HG03135 (cell line): Measurements from ENCODE around the gene WBP2NL.
"Not testable (repeated sequence)": the region's sequence is repeated elsewhere in the genome, so short reads cannot be mapped to it uniquely, and the experiment has no call there.

Experiments used
- ATAC-seq: cut with Tn5 transposase; IDR thresholded peaks from one replicate; pipeline ENCODE4 v1.9.1; 2021; ENCODE audit warnings: mild to moderate bottlenecking, moderate library complexity; ENCODE audit not compliant: unreplicated experiment

WBP2NL gene, protein sequence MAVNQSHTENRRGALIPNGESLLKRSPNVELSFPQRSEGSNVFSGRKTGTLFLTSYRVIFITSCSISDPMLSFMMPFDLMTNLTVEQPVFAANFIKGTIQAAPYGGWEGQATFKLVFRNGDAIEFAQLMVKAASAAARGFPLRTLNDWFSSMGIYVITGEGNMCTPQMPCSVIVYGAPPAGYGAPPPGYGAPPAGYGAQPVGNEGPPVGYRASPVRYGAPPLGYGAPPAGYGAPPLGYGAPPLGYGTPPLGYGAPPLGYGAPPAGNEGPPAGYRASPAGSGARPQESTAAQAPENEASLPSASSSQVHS

DNA sequence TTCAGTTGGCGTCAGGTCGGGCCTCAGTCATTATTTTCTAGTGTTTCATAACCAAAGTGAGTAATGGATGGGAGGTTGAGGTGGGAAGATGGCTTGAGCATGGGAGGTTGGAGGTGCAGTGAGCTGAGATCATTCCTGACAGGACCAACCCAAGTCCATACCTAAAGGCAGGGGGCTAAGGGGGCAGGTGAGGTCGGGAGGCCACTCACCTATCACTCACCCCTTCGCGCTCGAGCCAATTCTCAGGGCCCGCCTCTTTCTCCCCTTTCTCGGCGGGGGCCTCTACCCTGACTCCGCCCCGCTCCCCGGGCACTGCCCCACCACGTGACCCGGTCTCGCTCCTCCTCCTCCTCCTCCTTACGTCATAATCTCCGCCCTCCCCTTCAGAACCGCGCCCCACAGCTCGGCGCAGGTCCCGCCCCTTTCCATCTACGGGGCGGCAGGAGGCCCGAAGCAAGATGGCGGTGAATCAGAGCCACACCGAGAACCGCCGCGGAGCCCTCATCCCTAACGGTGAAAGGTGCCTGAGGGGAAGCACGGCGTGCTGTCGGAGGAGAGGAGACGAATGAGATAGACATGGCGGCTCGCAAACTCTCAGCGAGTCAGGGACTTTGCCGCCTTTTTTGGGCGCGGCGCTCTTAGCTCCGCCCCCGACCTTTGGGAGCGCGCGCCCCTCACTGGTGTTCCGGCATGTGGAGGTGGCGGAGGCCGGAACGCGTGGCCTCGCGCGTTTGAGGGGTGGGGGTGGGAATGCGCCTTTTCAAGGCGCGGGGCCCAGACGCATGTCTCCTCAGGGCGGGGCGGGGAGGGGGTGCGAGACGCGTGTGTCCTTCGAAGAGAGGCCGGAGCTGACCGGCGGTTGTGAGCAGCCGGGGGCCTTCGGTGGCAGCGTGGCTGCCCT is at the start of gene WBP2NL:
TSS of gene WBP2NL (plus strand) at position 428 of the 901 bp plus-strand sequence. CDS start at position 459, 31 bp downstream.
- ATAC-seq = peak; percentile 90

DNA sequence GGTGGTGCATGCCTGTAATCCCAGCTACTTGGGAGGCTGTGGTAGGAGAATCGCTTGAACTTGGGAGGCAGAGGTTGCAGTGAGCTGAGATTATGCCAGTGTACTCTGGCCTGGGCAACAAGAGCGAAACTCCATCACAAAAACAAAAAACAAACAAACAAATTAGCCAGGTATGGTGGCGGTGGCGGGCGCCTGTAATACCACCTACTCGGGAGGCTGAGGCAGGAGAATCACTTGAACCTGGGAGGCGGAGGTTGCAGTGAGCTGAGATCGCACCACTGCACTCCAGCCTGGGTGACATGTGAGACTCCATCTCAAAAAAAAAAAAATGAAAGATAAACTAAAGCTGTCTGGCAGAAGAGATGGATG is 49.7 kb upstream of the WBP2NL start:
- not testable (repeated sequence) for ATAC-seq

DNA sequence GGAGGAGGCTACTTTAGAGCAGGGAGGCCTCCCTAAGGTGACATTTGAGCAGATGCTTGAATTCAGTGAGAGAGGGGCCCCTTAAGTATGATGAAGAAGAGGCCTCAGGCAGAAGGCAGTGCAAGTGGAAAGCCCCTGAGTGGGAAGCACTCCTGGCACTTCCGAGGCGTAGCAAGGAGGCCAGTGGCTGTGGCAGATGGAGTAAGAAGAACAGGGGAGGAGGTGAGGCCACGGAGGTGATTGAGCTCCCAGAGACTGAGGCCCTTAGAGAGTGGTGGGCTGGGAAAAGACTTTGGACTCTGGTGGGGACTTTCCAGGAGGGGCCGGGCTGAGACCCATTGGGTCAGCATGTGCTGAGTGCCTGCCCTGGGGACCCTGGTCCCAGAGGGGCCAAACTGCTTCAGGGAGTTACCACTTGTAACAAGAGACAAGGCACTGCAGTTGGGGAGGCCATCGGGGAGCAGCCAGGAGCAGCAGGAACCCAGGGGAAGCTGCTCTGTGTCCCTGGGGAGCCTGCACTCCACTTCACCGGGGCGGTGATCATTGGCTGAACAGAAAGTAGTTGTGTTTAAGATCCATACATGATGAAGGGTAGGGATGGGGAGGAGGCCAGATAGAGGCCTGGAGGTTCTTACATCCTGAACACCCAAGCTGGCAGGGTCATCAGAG is 49.2 kb upstream of the WBP2NL start:
- ATAC-seq = no peak

DNA sequence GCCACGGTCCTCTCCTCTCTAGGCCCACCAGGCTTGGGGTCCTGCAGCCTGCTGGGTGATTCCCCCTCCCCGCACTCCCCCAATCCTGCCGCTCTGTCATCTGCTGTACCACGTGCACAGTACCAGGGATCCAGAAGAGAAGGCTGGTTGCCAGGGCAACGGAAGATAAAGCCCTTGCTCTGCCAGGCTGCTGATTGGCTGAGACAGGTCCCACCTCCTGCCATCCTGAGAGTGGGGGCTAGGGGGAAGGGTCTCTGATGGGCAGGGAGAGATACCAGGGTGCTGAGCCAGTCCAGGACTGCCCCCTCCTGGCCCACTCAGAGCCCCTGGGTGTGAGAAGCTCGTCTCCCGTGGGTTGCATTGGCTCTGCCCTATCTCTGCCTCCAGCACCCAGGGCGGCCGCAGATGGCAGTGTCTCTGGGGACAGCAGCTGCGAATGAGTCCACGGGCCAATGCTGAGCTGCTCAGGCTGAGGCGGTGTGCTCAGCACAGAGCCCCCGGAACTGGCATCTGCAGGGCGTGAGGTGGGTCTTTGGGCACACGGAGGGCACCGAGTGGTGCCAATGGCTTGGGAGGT is 46.6 kb upstream of the WBP2NL start, which contains the start of gene SMIM45:
TSS of gene SMIM45 (plus strand) at position 253 of the 577 bp plus-strand sequence.
- no peak for ATAC-seq

DNA sequence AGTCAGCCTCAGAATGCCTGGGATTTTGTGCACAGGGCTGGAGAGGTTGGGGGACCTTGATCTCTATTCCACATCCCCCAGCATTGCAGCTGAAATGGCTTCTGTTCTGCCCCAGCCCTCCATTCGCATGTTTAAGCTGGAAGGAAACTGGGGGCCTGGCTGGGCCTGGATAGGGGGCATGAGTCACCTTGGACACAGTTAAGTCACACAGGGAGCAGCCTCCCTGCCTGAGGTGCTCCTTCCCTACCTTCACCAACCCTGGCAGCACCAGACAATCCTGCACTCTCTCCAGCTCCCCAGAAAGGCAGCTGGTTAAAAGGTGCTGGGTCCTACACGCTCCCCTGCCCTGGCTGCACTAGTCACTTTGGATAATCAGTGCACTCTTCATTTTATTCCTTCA is 45.9 kb upstream of the WBP2NL start:
- ATAC-seq = no peak

DNA sequence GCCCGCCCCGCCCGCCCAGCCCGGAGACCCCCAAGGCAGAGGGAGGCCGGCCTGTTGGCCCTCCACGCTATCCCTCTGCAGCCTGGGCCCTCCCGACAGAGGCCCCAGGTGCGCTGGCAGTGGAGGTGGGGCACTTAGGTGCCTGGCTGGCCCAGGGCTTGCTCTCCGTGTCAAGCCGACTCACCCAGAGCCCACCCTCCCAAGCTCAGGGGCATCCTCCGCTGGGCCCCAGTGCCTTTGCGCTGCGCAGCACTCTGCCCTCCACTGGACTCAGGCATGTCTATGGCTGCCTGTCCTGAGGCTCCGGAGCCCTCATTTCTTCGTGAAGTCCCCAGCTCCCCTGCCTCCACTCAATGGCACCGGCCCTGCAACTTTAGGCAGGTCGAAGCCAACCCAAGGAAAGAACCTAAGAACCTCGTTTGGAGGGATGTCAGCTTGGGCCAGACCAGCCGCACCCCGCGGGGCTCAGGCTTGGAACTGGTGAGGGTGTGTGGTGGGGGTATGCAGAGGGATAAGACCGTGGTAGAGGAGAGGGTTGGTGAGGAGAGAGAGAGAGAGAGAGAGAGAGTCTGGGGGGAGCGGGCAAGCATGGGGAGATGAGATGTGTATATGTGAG is 40.5 kb upstream of the WBP2NL start:
- peak; percentile 38 for ATAC-seq

DNA sequence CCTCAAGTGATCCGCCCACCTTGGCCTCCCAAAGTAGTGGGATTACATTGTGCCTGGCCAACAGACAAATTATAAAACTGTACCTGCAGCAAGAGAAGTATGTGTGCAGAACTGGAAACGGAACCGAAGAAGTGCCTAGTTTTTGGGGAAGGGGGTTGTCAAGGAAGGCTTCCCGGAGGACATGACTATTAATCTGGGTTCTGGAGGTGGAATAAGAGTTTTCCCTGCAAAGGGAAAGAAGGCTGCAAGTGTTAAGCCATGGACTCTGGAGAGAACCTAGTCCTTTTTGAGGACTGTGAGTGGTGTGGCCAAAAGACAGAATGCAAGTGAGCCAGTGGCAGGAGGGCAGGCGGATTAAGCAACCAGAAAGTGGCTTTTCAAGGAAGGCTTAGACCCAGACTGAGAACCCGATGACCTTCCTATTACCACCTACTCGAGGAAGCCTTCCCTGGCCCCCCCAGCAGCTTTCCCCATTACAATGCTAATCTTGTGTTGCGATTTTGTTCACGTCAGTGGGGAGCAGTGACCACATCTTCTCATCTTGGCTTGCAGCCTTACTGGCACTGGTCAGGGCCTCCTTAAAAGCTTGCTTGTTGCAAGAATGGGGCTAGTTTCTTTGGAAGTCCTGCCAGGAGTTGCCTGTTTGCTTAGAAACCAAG is 35.0 kb upstream of the WBP2NL start:
- ATAC-seq = no peak

DNA sequence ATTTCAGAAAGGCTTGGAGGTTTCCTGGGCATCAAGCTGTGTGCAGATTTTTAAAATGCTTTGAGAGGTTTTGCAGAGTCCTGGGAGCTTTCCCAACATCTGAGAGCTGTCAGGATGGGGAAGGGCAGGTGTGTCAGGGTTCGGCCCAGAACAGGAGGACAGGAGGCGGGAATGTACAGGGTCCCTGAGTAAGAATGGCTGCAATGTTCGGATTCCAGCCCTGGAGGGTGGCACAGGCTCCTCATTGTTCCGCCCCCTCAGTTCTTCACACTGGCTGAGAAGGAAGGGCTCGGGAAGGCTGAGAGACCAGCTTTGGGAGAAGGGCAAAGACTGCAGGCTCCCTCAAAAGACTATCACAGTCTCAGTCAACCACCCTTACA is 34.5 kb upstream of the WBP2NL start:
- no peak for ATAC-seq

DNA sequence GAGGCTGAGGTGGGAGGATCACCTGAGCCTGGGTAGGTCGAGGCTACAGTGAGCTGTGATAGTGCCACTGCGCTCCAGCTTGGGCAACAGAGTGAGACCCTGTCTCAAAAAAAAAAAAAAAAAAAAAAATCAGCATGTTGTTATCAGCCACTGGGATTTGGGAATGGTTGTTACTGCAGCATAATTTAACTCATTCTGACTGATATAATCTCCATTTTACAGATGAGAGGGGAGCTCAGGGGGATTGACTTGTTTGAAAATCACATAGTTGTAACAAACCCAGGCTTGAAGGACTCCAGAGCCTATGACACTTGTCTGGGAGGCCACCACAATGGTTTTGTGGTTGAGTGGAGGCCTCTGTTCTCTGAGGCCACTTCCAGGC is 32.4 kb upstream of the WBP2NL start:
- no peak for ATAC-seq

DNA sequence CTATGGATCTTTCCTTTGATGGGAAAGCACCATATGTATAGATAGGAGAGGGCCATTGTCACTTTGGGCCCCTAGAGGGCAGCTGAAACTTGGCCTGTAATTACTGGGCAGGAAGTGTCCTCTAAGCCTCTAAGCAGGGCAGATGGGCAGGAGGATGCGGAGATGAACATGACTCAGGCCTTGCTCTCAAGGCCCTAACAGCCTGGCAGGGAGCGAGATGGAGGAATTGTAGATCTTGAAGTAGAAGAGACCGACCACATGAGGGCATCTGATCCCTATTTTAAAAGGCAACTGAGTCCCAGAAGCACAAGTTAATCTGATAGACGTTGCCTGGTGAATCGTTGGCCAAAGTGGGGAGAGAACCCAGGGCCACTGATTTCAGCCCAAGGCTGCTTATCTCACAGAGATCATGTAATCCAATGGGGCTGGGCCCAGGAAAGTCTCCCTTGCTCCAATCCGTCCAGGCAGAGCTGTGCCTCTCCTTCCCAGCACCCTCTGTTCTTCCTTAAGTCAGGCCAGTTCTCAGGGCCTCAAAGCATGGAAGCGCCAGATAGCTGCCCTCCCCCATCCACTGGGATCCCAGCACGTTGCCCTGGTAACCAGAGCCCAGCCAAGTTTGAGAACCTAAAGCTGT is 31.9 kb upstream of the WBP2NL start:
- no peak for ATAC-seq

DNA sequence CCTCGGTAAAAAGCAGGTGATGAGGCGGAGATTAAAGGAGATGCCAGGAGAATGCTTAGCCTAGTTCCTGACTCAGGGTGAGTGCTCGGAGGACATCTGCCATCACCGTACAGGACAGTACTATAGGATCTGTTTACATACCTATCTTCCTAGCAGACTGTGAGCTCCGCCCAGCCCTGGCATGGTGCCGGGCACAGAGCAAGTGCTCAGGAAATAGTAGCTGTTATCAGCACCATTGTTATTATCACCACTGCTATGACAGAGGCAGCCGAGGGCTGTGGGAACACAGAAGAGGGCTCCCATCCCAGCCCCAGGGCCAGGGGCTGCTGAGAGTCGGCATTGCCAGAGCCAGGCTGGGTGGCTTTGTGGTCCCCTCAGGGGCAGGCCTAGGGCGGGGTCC is 30.0 kb upstream of the WBP2NL start:
- no peak for ATAC-seq

DNA sequence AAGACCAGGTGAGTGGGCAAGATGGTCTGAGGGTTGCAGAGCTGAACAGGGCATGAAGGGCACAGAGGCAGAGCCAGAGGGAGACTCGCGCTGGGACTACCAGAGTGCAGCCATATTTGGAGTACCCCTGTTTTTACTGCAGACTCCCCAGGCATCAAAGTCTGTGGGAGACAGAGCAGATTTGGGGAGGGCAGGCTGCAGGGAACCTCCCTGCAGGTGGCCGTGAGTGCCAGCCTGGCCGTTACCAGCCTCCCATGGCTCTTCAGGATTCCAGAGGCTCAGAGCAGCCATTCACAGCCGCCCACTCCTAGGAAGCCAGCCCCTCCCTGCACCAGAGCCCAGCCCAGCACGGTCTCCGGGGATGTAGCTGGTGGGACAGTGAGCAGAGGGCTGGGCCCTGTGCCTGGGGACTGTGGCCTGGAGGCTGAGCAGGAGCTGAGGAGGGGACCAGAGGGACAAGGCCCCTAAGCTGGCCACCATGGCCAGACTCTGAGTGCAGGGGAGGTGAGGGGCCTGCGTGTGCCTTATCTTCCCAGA is 29.4 kb upstream of the WBP2NL start, which contains the start of gene SEPTIN3:
TSS of gene SEPTIN3 (plus strand) at position 334 of the 537 bp plus-strand sequence. CDS start 2,050 bp downstream, outside the sequence.
- no peak for ATAC-seq

DNA sequence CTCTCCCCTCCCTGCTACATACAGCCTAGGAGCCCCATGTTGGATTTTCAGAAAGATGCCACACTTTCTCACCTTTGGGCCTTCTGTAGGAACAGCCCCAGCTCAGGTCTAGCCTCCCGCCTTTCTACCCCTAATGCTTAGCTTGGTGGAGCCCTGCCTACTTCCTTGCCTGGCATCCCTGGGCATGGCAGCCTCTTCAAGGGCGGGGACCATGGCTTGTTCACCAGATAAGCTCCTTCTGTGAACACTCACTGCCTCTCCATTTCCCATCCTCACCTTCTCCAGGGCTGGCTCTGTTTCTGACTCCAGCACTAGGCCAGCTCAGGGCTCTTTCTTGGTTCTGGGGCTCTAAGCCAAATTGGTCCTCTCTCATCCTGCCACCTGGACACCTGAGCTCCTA is 28.0 kb upstream of the WBP2NL start:
- no peak for ATAC-seq

DNA sequence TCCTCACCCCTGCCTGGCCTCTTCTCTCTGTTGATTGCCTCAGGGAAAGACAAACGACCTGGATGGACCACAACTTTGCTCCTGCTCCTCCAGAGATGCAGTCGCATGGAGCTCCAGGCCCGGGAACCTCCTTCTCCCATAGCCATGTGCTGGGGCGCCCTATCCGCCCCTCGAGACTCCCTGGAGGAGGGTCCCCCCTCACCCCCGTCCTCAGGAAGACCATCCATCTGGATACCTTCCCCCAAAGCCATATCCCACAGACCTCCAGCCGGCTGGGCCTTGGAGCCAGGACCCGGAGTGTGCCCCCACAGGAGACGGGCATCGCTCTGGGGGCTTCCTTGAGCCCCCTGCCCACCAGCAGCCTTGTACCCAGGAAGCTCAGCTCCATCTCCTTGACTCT is 27.2 kb upstream of the WBP2NL start:
- ATAC-seq = no peak

DNA sequence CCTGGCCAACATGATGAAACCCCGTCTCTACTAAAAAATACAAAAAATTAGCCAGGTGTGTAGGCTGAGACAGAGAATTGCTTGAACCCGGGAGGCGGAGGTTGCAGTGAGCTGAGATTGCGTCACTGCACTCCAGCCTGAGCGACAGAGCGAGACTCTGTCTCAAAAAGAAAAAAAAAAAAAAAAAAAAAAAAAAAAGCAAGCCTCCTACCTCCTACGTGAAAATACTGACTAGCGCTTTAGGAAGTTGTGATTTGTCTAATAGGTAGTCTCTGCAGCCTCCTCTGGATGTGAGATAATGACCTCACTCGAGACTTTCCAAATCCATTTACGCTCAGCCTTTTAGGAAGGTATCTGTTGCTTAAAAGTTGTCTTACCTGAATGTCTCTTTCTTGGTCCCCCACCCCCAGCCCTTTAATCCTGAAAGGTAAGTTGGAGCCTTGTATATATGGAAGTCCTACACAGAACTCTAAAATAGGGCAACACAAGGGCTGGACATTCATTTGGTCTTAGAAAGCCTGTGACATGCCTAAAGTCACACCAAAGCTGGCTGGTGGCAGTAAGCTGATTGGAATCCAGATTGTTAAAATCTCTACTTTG is 23.8 kb upstream of the WBP2NL start:
- ATAC-seq = no peak

DNA sequence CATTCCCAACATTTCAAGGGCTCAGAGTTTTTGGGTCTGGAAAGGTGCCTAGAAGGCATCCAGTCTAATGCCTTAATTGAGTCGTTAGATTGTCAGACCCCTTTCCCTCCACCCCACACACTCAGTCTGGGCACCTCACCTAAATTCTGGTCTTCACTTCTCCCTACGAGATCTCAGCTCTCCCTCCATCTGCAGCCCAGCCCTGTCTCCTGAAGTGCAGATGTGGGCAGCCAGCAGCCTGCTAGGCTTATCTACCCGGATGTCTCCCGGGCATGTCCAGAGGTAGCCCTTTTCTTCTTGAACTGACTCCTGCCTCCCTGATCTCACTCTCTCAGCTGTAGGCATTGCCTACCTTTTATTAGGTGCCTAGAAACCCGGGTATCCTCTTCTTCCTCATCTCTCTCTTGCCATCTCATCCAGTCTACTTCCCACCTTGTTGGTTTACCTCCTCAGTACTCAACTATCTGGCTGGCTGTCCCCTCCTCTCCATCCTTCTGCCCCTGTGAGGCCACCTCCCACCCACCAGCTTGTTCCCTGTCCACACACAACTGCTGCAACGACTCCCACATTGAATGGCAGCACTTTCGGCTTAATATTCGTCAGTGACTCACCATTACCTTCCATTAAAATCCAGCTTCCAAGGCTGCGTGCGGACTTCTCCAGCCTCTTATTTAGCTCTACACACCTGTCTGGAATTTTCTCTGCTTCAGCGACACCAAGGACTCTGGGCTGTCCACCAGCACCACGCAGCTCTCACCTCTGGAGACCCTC is 23.1 kb upstream of the WBP2NL start:
- no peak for ATAC-seq

DNA sequence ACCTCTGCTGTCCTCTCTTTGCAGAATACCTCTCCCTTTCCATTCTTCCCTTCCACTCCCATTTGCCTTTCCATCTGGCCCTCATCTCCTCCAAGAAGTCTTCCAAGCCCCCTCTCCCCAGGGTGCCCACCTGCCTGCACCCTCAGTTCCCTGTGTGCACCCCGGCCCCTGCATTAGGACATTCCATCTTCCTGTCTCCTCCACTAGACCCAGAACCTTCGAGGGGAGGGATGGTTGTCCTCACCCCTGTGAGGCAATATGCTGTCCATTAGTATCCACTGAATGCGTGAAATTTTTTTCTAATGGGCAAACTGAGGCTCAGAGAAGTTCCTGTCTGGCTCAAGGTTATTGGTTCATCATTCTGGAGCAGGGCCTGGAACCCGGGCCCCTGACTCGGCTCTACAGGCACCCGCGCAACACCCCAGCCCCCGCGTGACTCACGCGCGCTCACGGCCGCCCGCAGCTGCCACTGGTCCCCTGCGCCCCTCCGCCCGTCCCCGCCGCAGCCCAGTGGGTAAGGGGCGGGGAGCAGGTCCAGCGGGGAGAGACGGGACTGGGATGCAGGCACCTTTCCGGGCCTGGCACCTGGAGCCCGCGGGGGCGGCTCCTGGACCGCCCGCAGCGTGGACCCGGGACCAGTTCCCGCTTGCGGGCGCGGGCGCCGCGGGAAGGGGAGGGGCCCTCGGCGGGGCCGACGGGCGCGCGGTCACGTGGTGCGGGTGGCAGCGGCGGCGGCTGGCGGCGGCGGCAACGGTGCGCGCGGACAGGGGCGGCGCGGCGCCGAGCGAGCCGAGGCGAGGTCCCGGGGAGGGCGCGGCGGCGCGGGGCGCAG is 22.3 kb upstream of the WBP2NL start:
- ATAC-seq = no peak
